Urinary bladder (tissue), 4 donors: Measurements from ENCODE around the gene RNF157. TPM values are rescaled to one million over a fixed set of nuclear protein-coding genes. Genes with fewer than 3 reads are reported as not detected.
"Not testable (repeated sequence)": the region's sequence is repeated elsewhere in the genome, so short reads cannot be mapped to it uniquely, and the experiment has no call there.

Experiments used
- DNase-seq: peaks from one replicate; pipeline ENCODE4 v3.0.0-alpha.2; 2015; ENCODE audit errors: extremely low spot score
- H3K27ac ChIP-seq: one replicate; pipeline ENCODE4 v1.5.1; 2013; ENCODE audit warnings: low read depth, mild to moderate bottlenecking, moderate library complexity
- H3K36me3 ChIP-seq: one replicate; pipeline ENCODE4 v1.6.1; 2013; ENCODE audit warnings: mild to moderate bottlenecking, moderate library complexity; ENCODE audit not compliant: insufficient read depth
- H3K4me1 ChIP-seq: one replicate; pipeline ENCODE4 v1.6.1; 2013; ENCODE audit warnings: mild to moderate bottlenecking, moderate library complexity; ENCODE audit not compliant: insufficient read depth
- H3K4me3 ChIP-seq: one replicate; pipeline ENCODE4 v1.5.1; 2013; ENCODE audit warnings: low read depth, low read length
- WGBS: extraction: QIAGEN DNeasy Blood & Tissue Kit; methylation state at CpG from one replicate; pipeline ENCODE4 v1.1.7; 2013; 5-methylcytosine and 5-hydroxymethylcytosine counted together
- polyA plus RNA-seq: library from polyadenylated mRNA; stranded (reverse); fragments of 200-250 nt; gene quantifications from one replicate; pipeline ENCODE4 v1.2.3, GENCODE V29; 2013
- total RNA-seq: library from RNA; depleted of rRNA; stranded (reverse); fragments of >200 nt; gene quantifications from one replicate; pipeline ENCODE4 v1.2.3, GENCODE V29; 2014
- donor health status: healthy with polysubstance abuse.
- donor health status: healthy.

RNF157 gene
- total and polyA plus RNA-seq, 2 donors: 1.9 to 5.8 TPM

DNA sequence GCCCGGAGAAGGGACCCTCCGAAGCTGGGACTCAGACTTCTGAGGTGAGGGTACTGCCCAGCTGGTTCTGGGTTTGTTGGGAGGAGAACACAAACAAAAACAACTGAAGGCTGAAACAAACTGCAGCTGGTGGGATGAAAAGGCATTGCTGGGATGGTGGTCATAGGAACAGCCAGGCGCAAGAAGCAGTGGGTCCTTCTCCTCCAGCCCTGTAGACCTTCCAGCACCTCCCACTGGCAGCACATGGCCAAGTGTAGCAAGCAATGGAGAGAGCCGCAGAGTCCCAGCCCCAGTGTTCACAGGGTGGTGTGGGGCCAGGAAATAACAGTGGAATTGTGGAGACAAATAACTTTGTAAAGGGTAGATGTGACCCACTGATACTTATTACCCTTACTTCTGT lies 50.6 kb downstream of the RNF157 start:
- no peak for DNase-seq
- WGBS: 73% methylated on average over 4 of the region's 4 CpGs

GRCh38 chr17:76189247-76189646 lies 51.0 kb downstream of the RNF157 start:
- no peak overlapping the region for H3K4me3 ChIP-seq
- DNase-seq: no peak
- whole genome bisulfite sequencing: 49% methylated on average over 4 of the region's 4 CpGs
- H3K36me3 ChIP-seq: no peaks in the 10 kb centered on the region
- H3K27ac ChIP-seq: no peak overlapping the region
- no peaks in the 10 kb centered on the region for H3K4me1 ChIP-seq

More for the DNA sequence above, 50.6 kb downstream of the RNF157 start:
- H3K4me3 ChIP-seq: no peak overlapping the region
- no peaks in the 10 kb centered on the region for H3K4me1 ChIP-seq
- H3K36me3 ChIP-seq: no peaks in the 10 kb centered on the region
- H3K27ac ChIP-seq: peak overlapping the region; percentile 0

GRCh38 chr17:76188213-76189016 lies 51.9 kb downstream of the RNF157 start:
- Histone ChIP-seq H3K4me1 (no peaks in the 10 kb centered on the region), H3K36me3 (no peaks in the 10 kb centered on the region), H3K4me3 (no peak overlapping the region), H3K27ac (no peak overlapping the region)
- DNase-seq: no peak
- WGBS: 52% methylated on average over 4 of the region's 4 CpGs

DNA sequence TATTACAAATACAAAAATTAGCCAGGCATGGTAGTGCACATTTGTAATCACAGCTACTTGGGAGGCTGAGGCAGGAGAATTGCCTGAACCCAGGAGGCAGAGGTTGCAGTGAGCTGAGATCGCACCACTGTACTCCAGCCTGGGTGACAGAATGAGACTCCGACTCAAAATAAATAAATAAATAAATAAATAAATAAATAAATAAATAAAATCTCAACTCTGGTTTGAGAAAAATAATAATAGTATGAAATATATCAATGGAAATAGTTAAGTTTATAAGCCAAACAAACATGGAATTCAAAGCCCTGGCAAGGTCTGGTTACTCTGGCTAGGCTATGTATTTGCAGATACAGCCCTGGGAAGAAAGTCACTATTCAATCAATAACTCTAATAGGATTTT lies 53.5 kb downstream of the RNF157 start:
- H3K4me3 ChIP-seq, H3K4me1 ChIP-seq, H3K36me3 ChIP-seq, H3K27ac ChIP-seq, DNase-seq: not testable (repeated sequence)
- WGBS: 94% methylated on average over 2 of the region's 2 CpGs

GRCh38 chr17:76184290-76184689 lies 56.0 kb downstream of the RNF157 start:
- 36% methylated on average over 2 of the region's 2 CpGs for WGBS
- no peaks in the 10 kb centered on the region for H3K36me3 ChIP-seq
- no peak overlapping the region for H3K27ac ChIP-seq
- no peak overlapping the region for H3K4me3 ChIP-seq
- no peaks in the 10 kb centered on the region for H3K4me1 ChIP-seq
- no peak for DNase-seq

- DNase-seq: peak; percentile 76
- WGBS: 16% methylated on average over 11 of the region's 11 CpGs
- Histone ChIP-seq H3K27ac (no peak overlapping the region), H3K36me3 (no peaks in the 10 kb centered on the region), H3K4me3 (no peak overlapping the region), H3K4me1 (no peaks in the 10 kb centered on the region)
Observed at GRCh38 chr17:76182016-76182764, 58.1 kb downstream of the RNF157 start.

DNA sequence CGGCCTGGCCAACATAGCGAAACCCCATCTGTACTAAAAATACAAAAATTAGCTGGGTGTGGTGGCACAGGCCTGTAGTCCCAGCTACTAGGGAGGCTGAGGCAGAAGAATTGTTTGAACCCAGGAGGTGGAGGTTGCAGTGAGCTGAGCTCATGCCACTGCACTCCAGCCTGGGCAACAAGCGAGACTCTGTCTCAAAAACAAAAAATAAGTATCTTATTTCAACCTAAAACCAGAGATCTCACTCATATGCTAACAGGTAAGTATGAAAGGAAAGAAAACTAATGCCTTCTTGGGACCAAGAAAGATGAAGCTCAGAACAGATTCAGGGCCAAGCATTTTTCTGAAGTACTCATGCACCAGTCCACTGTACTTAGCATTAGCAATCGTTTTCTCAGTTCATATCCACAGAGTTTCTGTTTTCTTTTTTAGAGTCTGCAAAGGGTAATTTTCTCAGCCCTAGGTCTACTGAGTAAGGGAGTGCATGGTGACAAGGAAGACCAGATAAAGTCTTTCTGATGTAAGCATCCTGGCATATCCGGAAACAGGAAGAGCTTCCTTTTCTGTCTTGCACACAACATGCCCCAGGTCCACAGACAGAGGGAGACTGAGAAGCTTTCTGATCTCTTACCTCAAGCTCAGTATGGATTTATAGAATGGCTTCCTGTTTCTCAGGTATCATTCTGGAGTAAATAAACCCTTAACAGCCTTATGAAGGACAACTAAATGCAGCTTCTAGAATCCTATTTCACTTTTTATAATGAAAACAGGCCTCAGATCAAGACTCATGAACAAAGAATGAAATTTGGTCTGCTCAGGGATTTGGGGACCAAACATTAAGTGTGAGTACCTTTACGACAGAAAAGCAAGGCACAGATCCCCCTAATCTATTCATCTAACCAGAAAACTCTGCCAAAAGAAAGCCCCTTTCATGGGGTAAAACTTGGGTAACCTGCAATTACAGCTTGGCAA lies 60.5 kb downstream of the RNF157 start:
- DNase-seq: no peak
- Histone ChIP-seq H3K36me3 (no peaks in the 10 kb centered on the region), H3K27ac (no peak overlapping the region), H3K4me3 (no peak overlapping the region), H3K4me1 (no peaks in the 10 kb centered on the region)
- WGBS: 78% methylated on average over 6 of the region's 6 CpGs

DNA sequence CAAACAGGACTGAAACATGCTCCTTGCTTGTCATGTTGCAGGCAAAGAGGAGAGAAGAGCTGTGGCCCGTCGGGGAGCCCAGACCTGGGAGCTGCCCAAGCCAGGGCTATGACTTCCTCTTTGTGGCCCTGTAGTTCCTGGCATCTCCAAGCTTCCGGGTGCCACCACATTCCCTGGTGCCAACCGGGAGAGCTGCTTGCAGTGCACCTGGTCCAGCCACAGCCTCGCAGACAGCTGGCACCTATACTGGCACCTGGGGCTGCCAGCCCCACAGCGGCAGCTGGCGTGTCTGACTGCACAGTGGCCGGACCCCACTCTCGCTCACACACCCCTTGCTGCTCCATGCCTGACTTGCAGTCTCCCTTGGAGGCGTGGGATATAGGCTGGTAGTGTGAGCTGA lies 62.2 kb downstream of the RNF157 start:
- Histone ChIP-seq H3K4me3 (no peak overlapping the region), H3K27ac (no peak overlapping the region), H3K4me1 (no peaks in the 10 kb centered on the region), H3K36me3 (no peaks in the 10 kb centered on the region)
- 90% methylated on average over 10 of the region's 10 CpGs for WGBS
- DNase-seq: no peak

GRCh38 chr17:76176701-76177574 lies 63.4 kb downstream of the RNF157 start:
- no peak for DNase-seq
- Histone ChIP-seq H3K27ac (no peak overlapping the region), H3K36me3 (no peaks in the 10 kb centered on the region), H3K4me1 (no peaks in the 10 kb centered on the region), H3K4me3 (no peak overlapping the region)
- WGBS: 90% methylated on average over 34 of the region's 34 CpGs

GRCh38 chr17:76174037-76174436 lies 66.3 kb downstream of the RNF157 start:
- Histone ChIP-seq H3K4me1 (no peaks in the 10 kb centered on the region), H3K27ac (no peak overlapping the region), H3K36me3 (no peaks in the 10 kb centered on the region), H3K4me3 (no peak overlapping the region)
- 57% methylated on average over 9 of the region's 9 CpGs for WGBS
- no peak for DNase-seq

DNA sequence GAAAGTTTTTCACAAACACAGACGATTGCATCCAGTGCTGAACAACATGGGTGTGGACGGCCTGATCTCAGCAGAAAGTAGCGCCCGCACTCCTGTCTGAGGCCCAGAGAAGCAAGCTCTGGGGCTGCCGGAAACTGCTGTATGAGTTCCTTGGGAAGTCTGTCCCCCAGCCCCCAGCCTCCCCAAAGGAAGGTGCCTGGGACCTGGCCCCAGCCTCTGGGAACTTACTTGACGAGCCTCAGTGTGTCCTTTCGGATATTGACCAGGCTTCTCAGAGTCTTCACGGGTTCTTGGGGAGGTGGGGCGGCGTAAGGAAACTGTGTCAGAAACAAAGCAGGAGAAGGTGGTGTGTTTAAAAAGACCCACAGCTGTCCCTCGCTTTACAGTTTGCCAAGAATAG lies 66.8 kb downstream of the RNF157 start:
- 82% methylated on average over 11 of the region's 11 CpGs for WGBS
- no peaks in the 10 kb centered on the region for H3K4me1 ChIP-seq
- no peak overlapping the region for H3K27ac ChIP-seq
- no peaks in the 10 kb centered on the region for H3K36me3 ChIP-seq
- H3K4me3 ChIP-seq: no peak overlapping the region
- no peak for DNase-seq

GRCh38 chr17:76171706-76172105 lies 68.6 kb downstream of the RNF157 start:
- Histone ChIP-seq H3K4me3 (no peak overlapping the region), H3K27ac (no peak overlapping the region), H3K36me3 (no peaks in the 10 kb centered on the region), H3K4me1 (no peaks in the 10 kb centered on the region)
- 83% methylated on average over 4 of the region's 4 CpGs for WGBS
- no peak for DNase-seq

DNA sequence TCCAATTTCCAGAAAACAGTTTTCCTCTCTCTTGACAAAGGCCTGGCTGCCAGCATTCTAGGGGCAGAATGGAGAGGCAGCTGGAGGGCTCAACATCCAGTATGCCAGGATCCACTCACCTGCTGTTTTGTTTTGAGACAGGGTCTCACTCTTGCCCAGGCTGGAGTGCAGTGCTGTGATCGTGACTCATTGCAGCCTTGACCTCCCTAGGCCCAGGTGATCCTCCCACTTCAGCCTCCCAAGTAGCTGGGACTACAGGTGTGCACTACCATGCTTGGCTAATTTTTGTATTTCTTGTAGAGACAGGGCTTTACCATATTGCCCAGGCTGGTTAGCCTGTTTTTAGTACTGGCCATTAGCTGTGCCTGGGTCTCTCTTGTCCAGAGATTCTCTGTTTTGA lies 70.2 kb downstream of the RNF157 start:
- WGBS: 92% methylated on average over 1 of the region's 1 CpG
- H3K4me3 ChIP-seq: no peak overlapping the region
- no peak for DNase-seq

More for the DNA sequence above, 70.2 kb downstream of the RNF157 start:
- no peaks in the 10 kb centered on the region for H3K4me1 ChIP-seq
- H3K27ac ChIP-seq: no peak overlapping the region
- H3K36me3 ChIP-seq: no peaks in the 10 kb centered on the region
